ENCODE measurements around the gene SLC41A3. TPM values are rescaled to one million over a fixed set of nuclear protein-coding genes. Genes with fewer than 3 reads are reported as not detected.

SLC41A3 gene
- total and polyA plus RNA-seq, 2 of the 8 experiments (the other 6 are each of a cell fraction or from before 2014, with no cell fraction given) = 30.2 to 56.4 TPM

DNA sequence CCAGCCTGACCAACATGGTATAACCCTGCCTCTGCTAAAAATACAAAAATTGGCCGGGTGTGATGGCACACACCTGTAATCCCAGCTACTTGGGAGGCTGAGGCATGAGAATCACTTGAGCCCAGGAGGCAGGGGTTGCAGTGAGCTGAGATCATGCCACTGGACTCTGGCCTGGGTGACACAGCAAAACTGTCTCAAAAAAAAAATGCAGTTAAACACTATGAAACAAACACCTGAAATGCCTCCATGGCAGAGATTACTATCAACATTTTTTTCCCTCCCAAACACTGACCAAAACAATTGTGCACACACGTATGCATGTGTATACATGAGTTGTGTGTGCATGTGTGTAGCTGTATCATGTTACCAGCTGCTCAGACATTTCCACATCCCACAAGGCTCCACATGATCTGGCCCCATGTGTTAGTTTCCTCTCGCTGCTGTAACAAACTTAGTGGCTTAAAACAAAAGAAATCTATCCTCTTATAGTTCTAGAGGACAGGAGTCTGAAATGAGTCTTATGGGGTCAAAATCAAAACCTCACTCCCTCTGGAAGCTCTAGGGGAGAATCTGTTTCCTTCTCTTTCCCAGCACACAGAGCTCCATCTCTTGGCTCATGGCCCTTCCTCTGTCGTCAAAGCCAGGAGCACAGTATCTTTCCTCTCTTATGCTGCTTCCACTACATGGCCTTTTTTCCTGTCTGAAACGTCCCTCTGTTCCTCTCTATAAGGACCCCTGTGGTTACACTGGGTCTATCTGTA lies 34.5 kb downstream of the SLC41A3 start:
- no peak overlapping the region for H3K27ac ChIP-seq (ENCODE audit: low read depth, low read length)
- H3K23me2 ChIP-seq (ENCODE audit: low read depth, low read length) = no peaks in the 10 kb centered on the region; the same call in 1 of the 2 replicates
- no peak overlapping the region for H2BK12ac ChIP-seq (ENCODE audit: low read depth, low read length)
- no peak overlapping the region for H3K4me3 ChIP-seq (ENCODE audit: extremely low read depth in 1 of 4, insufficient read depth in 2 of 4, low read depth in 3 of 4, low read length in 4 of 4)
- 86% methylated on average over 5 of the region's 5 CpGs; no CpG with 5 or more reads in 1 of the 2 experiments for WGBS, 2 experiments (ENCODE audit: extremely low coverage in 1 of 2, insufficient coverage in 1 of 2, insufficient read length in 1 of 2, insufficient replicate concordance in 2 of 2, low coverage in 1 of 2, low lambda C conversion rate in 2 of 2, missing lambda C conversion rate in 1 of 2)
- no peak overlapping the region for H3K9ac ChIP-seq (replicated peaks in 1 of 4; ENCODE audit: extremely low read depth in 1 of 4, low read depth in 3 of 4, low read length in 3 of 4)
- DNase-seq (ENCODE audit: low read depth in 1 of 2, low spot score in 2 of 2) = no peak
- H3K79me1 ChIP-seq (ENCODE audit: low read depth, low read length) = no peaks in the 10 kb centered on the region; the same call in none of the 2 replicates
- no peaks in the 10 kb centered on the region for H3K79me2 ChIP-seq (ENCODE audit: control insufficient read depth in 1 of 2, insufficient read depth in 2 of 2, low read length in 2 of 2)
- H2BK120ac ChIP-seq (replicated peaks; ENCODE audit: low read depth, low read length) = no peak overlapping the region
- no peaks in the 10 kb centered on the region for H3K36me3 ChIP-seq (ENCODE audit: control insufficient read depth in 2 of 4, insufficient read depth in 4 of 4, low read length in 3 of 4)
- H4K8ac ChIP-seq (ENCODE audit: extremely low read depth, insufficient read depth, low read length) = no peak overlapping the region
- H2BK20ac ChIP-seq (ENCODE audit: low read length) = no peak overlapping the region
- no peak overlapping the region for H2AK5ac ChIP-seq (ENCODE audit: low read depth, low read length)
- H3K27me3 ChIP-seq (replicated peaks in 1 of 4; ENCODE audit: control insufficient read depth in 3 of 4, extremely low read depth in 1 of 4, insufficient read depth in 3 of 4, low read length in 3 of 4) = no peaks in the 10 kb centered on the region
- no peaks in the 10 kb centered on the region for H3K9me3 ChIP-seq (ENCODE audit: insufficient read depth in 2 of 2, low read depth in 1 of 2, low read length in 1 of 2)
- no peak overlapping the region for H2BK5ac ChIP-seq (ENCODE audit: low read depth, low read length)
- POLR2A ChIA-PET (ENCODE audit: partially characterized antibody) = no interaction called here
- no peaks in the 10 kb centered on the region for H4K20me1 ChIP-seq (replicated peaks in 1 of 2; ENCODE audit: control insufficient read depth in 1 of 2, insufficient read depth in 2 of 2, low read length in 2 of 2)
- no peak overlapping the region for H3K56ac ChIP-seq (replicated peaks; ENCODE audit: insufficient read length, low read depth, low read length)
- no peak overlapping the region for H2AFZ ChIP-seq (ENCODE audit: low read length)
- H4K91ac ChIP-seq (replicated peaks; ENCODE audit: insufficient read length, low read length) = no peak overlapping the region
- no peak overlapping the region for H4K5ac ChIP-seq (ENCODE audit: insufficient read length, low read depth, low read length)
- no peak overlapping the region for H3K14ac ChIP-seq (ENCODE audit: insufficient read length)
- H3K4ac ChIP-seq (replicated peaks; ENCODE audit: insufficient read length, low read depth, low read length) = no peak overlapping the region
- FAIRE-seq = no peak
- CTCF ChIA-PET (ENCODE audit: partially characterized antibody) = interaction anchor here (1.3 kb wide), 1 partner anchor 9 kb away, joined by 3 read pairs; no protein-coding TSS in a partner anchor
- no peaks in the 10 kb centered on the region for H3K4me1 ChIP-seq (replicated peaks in 1 of 4; ENCODE audit: control insufficient read depth in 3 of 4, insufficient read depth in 4 of 4, low read length in 3 of 4)
- H3K18ac ChIP-seq (ENCODE audit: extremely low read depth, low read length) = no peak overlapping the region
- no peak overlapping the region for H3K23ac ChIP-seq (ENCODE audit: insufficient read length)
- no peak overlapping the region for H2BK15ac ChIP-seq (ENCODE audit: low read length)
- H3K4me2 ChIP-seq (ENCODE audit: insufficient read depth in 1 of 2, low read depth in 2 of 2, low read length in 2 of 2) = no peak overlapping the region
- no peak for TF ChIP-seq CBX5 (IDR thresholded peaks at IDR 0.05; ENCODE audit: low read depth, low read length)
- TF ChIP-seq ATF3 (IDR thresholded peaks at IDR 0.05; ENCODE audit: insufficient read depth, low read depth, low read length) = no peak
- TF ChIP-seq EGR1 (IDR thresholded peaks at IDR 0.05; ENCODE audit: borderline replicate concordance, low read depth, low read length) = no peak
- TF ChIP-seq GTF2F1 (IDR thresholded peaks at IDR 0.05; ENCODE audit: borderline replicate concordance, low read depth, low read length) = no peak
- no peak for TF ChIP-seq USF2 (IDR thresholded peaks at IDR 0.05; ENCODE audit: low read length)
- no peak for TF ChIP-seq BRCA1 (IDR thresholded peaks at IDR 0.05; ENCODE audit: low read depth, low read length)
- no peak for TF ChIP-seq POLR2A (IDR thresholded peaks at IDR 0.05; ENCODE audit: control extremely low read depth in 1 of 2, low read depth in 2 of 2, low read length in 2 of 2)
- TF ChIP-seq SUZ12 (IDR thresholded peaks at IDR 0.05; ENCODE audit: low read length) = no peak
- no peak for TF ChIP-seq EP300 (IDR thresholded peaks at IDR 0.05; ENCODE audit: borderline replicate concordance in 1 of 2, low read depth in 2 of 2, low read length in 2 of 2)
- no peak for TF ChIP-seq TAF1 (IDR thresholded peaks at IDR 0.05; ENCODE audit: low read depth, low read length)
- TF ChIP-seq HDAC6 (IDR thresholded peaks at IDR 0.05; ENCODE audit: low read depth, low read length) = no peak
